Common myeloid progenitor, CD34-positive (primary cell): ENCODE data around the gene CMTM4.

Experiments used
- CTCF ChIA-PET: fragments of 350-600 bp; sonication (Branson Sonifier 250); formaldehyde crosslinking; loops from one replicate; lab custom pipeline; 2021; ENCODE audit warnings: antibody characterized with exemption; lab: Charles Lee
- POLR2A ChIA-PET: fragments of 350-600 bp; sonication (Branson Sonifier 250); formaldehyde crosslinking; loops from one replicate; lab custom pipeline; 2021; ENCODE audit warnings: antibody characterized with exemption; lab: Charles Lee
- DNase-seq, 3 donors: peaks; one replicate each; pipeline versions ENCODE4 v3.0.0 to v3.0.0-alpha.2; 2013
- H3K27ac ChIP-seq, 2 experiments: 1 replicate in 1 of 2; 2 replicates in 1 of 2; pipeline ENCODE4 v1.7.0; 2013; ENCODE audit warnings: inconsistent platforms in 2 of 2, low read length in 2 of 2, mild to moderate bottlenecking in 2 of 2, low read depth in 1 of 2, moderate library complexity in 1 of 2; ENCODE audit not compliant: severe bottlenecking in 2 of 2, insufficient read depth in 1 of 2, poor library complexity in 1 of 2
- H3K27me3 ChIP-seq, 5 experiments: replicated peaks in 2 of 5; 1 replicate in 3 of 5; 2 replicates in 2 of 5; pipeline versions ENCODE4 v1.6.1 to v1.7.0; 2013; ENCODE audit warnings: low read length in 4 of 5, mild to moderate bottlenecking in 2 of 5, moderate library complexity in 2 of 5, inconsistent platforms in 1 of 5; ENCODE audit not compliant: insufficient read depth in 5 of 5, control insufficient read depth in 4 of 5
- H3K36me3 ChIP-seq, 4 experiments: 1 replicate in 2 of 4; 2 replicates in 2 of 4; pipeline versions ENCODE4 v1.6.1 to v1.7.0; 2013; ENCODE audit warnings: low read length in 3 of 4, control low read depth in 1 of 4, mild to moderate bottlenecking in 1 of 4; ENCODE audit not compliant: control insufficient read depth in 4 of 4, insufficient read depth in 4 of 4
- H3K4me1 ChIP-seq, 4 experiments: 1 replicate in 3 of 4; 2 replicates in 1 of 4; pipeline versions ENCODE4 v1.6.1 to v1.7.1; 2013; ENCODE audit warnings: low read length in 3 of 4, mild to moderate bottlenecking in 3 of 4, control low read depth in 1 of 4, inconsistent platforms in 1 of 4, moderate library complexity in 1 of 4; ENCODE audit not compliant: control insufficient read depth in 4 of 4, insufficient read depth in 4 of 4; ENCODE audit errors: control extremely low read depth in 1 of 4
- H3K4me3 ChIP-seq, 7 experiments: 1 replicate in 4 of 7; 2 replicates in 3 of 7; pipeline versions ENCODE4 v1.5.1 to v1.7.0; 2013; ENCODE audit warnings: mild to moderate bottlenecking in 7 of 7, low read length in 6 of 7, moderate library complexity in 6 of 7, inconsistent platforms in 2 of 7, low read depth in 2 of 7, control low read depth in 1 of 7; ENCODE audit not compliant: insufficient read depth in 4 of 7, control insufficient read depth in 1 of 7; ENCODE audit errors: extremely low read depth in 1 of 7
- H3K9me3 ChIP-seq, 5 experiments: 1 replicate in 4 of 5; 2 replicates in 1 of 5; pipeline versions ENCODE4 v1.6.1 to v1.7.1; 2013; ENCODE audit warnings: low read length in 4 of 5, mild to moderate bottlenecking in 2 of 5, inconsistent platforms in 1 of 5, low read depth in 1 of 5, moderate library complexity in 1 of 5; ENCODE audit not compliant: control insufficient read depth in 4 of 5, insufficient read depth in 2 of 5; ENCODE audit errors: control extremely low read depth in 1 of 5
- WGBS: methylation state at CpG from one replicate; pipeline ENCODE4 v1.1.5; 2013; ENCODE audit not compliant: insufficient coverage; 5-methylcytosine and 5-hydroxymethylcytosine counted together

The CMTM4 gene

DNA sequence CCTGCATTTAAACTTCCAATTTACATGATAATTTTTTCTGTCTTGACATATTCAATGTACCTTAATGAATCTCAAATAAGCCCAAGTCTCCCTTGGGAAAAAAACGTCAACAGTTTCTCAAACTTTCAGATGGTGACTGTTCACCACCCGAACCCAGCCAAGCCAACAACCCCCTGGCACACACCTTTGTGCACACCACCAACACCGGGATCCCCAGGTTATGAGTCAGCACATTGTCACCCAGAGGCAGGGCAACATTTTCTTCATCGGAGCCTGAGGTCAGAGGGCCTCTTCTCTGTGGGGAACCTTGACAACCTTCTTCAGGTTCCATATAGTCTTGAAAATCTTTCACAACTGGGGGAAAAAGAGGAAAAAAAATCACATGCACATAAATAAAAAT lies 39.3 kb upstream of the CMTM4 start:
- Histone ChIP-seq H3K9me3 (no peaks in the 10 kb centered on the region), H3K27ac (no peak overlapping the region), H3K4me3 (no peak overlapping the region), H3K27me3 (no peaks in the 10 kb centered on the region), H3K36me3 (peaks cover 30 to 86% (median 55%) of the 10 kb centered on the region in 4 experiments), H3K4me1 (peaks cover 2 to 7% (median 5%) of the 10 kb centered on the region in 4 experiments)
- 100% methylated on average over 4 of the region's 4 CpGs for WGBS
- no peak for DNase-seq
- ChIA-PET CTCF (interaction anchor here (0.8 to 8.0 kb wide), 7 partner anchors 7 to 128 kb away, joined by 3 to 107 read pairs (median 7); partner anchors contain the start of gene DYNC1LI2), POLR2A (no interaction called here)

DNA sequence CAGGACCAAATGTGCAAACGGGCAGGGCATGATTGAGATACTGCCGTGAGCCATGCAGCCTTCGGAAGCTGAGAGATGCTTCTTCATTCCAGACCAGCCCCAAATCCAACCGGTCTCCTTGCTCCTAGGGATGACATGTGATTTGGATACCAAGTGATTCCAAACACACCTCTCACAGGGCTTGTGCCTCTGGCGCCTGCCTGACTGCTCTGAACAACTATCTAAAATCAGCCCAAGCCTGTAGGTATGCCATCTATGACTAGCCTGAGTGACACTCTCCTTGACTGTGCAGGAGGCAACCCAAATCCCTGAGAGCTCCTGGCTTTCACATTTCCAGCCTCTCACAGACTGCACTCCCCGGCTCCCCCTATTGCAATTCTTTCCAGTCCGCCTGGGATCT lies 34.6 kb upstream of the CMTM4 start:
- H3K36me3 ChIP-seq: peaks cover 20 to 83% (median 52%) of the 10 kb centered on the region in 4 experiments
- no peak for DNase-seq
- no peak overlapping the region for H3K4me3 ChIP-seq
- CTCF ChIA-PET: interaction anchor here (0.6 to 7.9 kb wide), 7 partner anchors 9 to 81 kb away, joined by 3 to 107 read pairs (median 4); no protein-coding TSS in a partner anchor
- no peaks in the 10 kb centered on the region for H3K27me3 ChIP-seq
- WGBS: 86% methylated on average over 5 of the region's 7 CpGs
- H3K27ac ChIP-seq: no peak overlapping the region
- no peaks in the 10 kb centered on the region for H3K9me3 ChIP-seq
- POLR2A ChIA-PET: no interaction called here
- peaks cover 3 to 11% (median 10%) of the 10 kb centered on the region in 4 experiments for H3K4me1 ChIP-seq

DNA sequence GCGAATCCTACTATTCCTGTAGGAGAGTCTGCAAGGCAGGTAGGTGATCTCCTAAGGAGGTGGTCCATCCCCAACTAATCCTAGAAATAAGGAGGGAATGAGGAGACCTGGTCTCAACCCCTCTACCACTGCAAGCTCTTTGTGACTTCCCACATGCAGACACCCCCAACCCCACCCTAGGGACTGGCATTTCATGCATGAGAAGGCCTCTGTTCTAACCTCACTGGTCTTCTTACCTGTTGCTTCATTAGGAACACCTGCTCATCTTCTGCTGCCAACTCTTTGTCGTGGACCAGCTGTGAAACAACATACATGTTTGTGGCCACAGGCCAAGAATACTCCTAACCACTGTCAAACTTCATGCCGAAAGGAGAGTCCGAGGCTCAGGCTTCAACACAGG lies 32.3 kb upstream of the CMTM4 start:
- WGBS: 100% methylated on average over 3 of the region's 4 CpGs
- H3K4me3 ChIP-seq: no peak overlapping the region
- ChIA-PET CTCF (interaction anchor here (0.6 to 7.9 kb wide), 15 partner anchors 11 to 296 kb away, joined by 3 to 107 read pairs (median 6); partner anchors contain the start of gene DYNC1LI2), POLR2A (no interaction called here)
- no peak for DNase-seq
- no peaks in the 10 kb centered on the region for H3K27me3 ChIP-seq
- no peaks in the 10 kb centered on the region for H3K9me3 ChIP-seq
- H3K27ac ChIP-seq: no peak overlapping the region
- H3K4me1 ChIP-seq: peaks cover 3 to 11% (median 10%) of the 10 kb centered on the region in 4 experiments
- H3K36me3 ChIP-seq: peaks cover 19 to 88% (median 54%) of the 10 kb centered on the region in 4 experiments

DNA sequence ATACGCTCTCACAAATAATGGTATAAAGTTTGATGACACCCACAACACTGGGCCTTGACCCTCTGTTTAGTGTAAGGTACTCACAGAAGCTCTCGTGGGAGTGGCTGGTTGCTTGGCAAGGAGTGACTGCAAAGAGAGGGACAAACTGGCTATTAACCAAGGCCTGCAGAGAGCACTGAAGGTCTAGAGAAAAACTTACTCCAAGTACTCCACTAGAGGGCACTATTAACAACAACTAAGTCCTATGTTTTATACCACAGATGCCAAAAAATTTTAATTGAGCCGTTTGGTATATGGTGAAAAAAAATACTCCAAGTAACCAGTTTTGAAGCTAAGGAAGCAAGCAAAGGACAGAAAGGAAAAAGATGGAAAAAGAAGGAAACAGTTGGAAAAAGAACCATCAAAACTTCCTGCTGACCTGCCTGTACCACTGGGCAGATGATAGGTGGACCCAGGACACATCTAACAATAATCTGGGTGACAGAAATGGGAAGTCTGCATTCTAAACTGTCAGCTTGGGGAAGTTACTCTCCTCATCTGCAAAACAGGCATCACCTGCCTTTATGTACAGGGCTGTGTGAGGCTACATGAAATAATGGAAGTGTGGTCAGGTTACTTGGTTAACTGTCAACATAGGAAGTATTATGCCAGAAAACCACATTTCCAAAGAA lies 31.7 kb upstream of the CMTM4 start:
- CTCF ChIA-PET: interaction anchor here (0.6 to 7.9 kb wide), 19 partner anchors 10 to 295 kb away, joined by 3 to 107 read pairs (median 5); partner anchors contain the start of gene DYNC1LI2
- H3K4me1 ChIP-seq: peaks cover 3 to 11% (median 10%) of the 10 kb centered on the region in 4 experiments
- 0% methylated on average over 1 of the region's 3 CpGs for WGBS
- no peaks in the 10 kb centered on the region for H3K27me3 ChIP-seq
- peaks cover 19 to 87% (median 56%) of the 10 kb centered on the region in 4 experiments for H3K36me3 ChIP-seq
- no peak overlapping the region for H3K4me3 ChIP-seq
- POLR2A ChIA-PET: interaction anchor here (0.6 kb wide), 1 partner anchor 226 kb away, joined by 3 read pairs; no protein-coding TSS in a partner anchor
- no peak overlapping the region for H3K27ac ChIP-seq
- H3K9me3 ChIP-seq: no peaks in the 10 kb centered on the region
- DNase-seq: peak; percentile 64 to 80 (median 80)

DNA sequence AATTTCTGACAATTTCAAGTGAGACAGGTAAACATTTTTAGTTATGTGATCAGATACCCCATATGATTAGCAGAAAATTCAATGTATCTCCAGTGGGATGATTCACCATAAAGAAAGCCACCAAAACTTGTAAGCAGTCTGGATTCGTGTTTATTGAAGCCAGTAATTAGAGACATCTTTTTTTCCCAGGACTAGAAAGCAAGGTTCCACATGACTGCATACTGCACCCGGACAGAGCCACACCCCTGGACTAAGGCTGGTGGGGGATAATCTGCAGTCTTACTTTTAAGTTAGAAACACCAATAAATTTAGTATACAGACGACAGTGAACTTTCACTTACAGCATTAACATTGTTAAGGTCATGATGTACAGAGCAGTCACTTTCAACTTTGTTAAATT lies 24.2 kb upstream of the CMTM4 start:
- no peak overlapping the region for H3K4me3 ChIP-seq
- no peaks in the 10 kb centered on the region for H3K27me3 ChIP-seq
- no peak overlapping the region for H3K27ac ChIP-seq
- ChIA-PET CTCF (interaction anchor here (0.8 to 1.8 kb wide), 2 partner anchors 10 to 20 kb away, joined by 3 to 6 read pairs; no protein-coding TSS in a partner anchor), POLR2A (no interaction called here)
- no CpG with 5 or more reads among the region's 3 CpGs for WGBS
- DNase-seq: no peak
- no peaks in the 10 kb centered on the region for H3K9me3 ChIP-seq
- no peaks in the 10 kb centered on the region for H3K4me1 ChIP-seq
- peaks cover 5 to 40% (median 26%) of the 10 kb centered on the region in 4 experiments for H3K36me3 ChIP-seq

DNA sequence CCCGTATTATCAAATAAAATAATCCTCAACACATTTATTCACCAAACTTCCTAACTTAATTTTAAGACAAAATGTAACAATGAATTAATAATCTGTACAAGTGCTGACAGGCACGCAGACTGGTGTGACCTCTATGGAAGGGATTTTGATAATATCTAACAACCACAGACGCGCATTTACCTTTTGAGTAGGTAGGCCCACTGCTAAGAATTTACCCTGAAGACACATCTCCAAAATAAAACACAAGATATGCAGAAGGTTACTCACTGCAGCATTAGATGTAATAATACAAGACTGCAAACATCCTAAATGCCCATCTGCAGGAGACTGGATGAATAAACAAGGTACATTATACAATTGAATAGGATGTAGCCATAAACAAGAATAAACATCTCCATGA lies 22.7 kb upstream of the CMTM4 start:
- H3K9me3 ChIP-seq: no peaks in the 10 kb centered on the region
- ChIA-PET POLR2A (no interaction called here), CTCF (interaction anchor here (3.1 kb wide), 1 partner anchor 8 kb away, joined by 20 read pairs; no protein-coding TSS in a partner anchor)
- no peak for DNase-seq
- H3K27me3 ChIP-seq: no peaks in the 10 kb centered on the region
- no peak overlapping the region for H3K4me3 ChIP-seq
- peaks cover 2 to 25% (median 18%) of the 10 kb centered on the region in 4 experiments for H3K36me3 ChIP-seq
- no peak overlapping the region for H3K27ac ChIP-seq
- no peaks in the 10 kb centered on the region for H3K4me1 ChIP-seq
- 92% methylated on average over 2 of the region's 4 CpGs for WGBS

DNA sequence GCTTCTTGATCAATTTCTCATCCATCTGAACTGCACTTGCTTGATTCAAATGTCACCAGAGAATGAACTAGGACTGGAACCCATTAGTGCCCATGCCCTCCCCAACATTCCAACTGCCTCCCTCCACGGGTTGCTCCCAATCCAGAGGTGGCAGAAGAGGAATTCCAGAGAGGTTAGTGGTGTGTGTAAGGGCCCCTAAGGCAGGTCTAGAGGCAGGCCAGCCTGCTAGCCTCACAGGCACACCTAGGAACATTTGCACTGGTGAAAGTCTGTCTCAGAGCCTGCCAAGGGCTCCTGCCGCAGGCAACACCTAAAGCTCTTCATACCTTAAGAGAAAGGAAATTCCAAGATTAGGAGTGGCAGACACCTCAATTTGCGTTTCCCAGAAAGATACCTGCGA lies 21.2 kb upstream of the CMTM4 start:
- no peaks in the 10 kb centered on the region for H3K9me3 ChIP-seq
- H3K4me3 ChIP-seq: no peak overlapping the region
- no peak for DNase-seq
- WGBS: 100% methylated on average over 3 of the region's 4 CpGs
- CTCF ChIA-PET: interaction anchor here (1.3 to 3.1 kb wide), 2 partner anchors 10 to 59 kb away, joined by 3 to 20 read pairs; no protein-coding TSS in a partner anchor
- H3K27ac ChIP-seq: no peak overlapping the region
- POLR2A ChIA-PET: no interaction called here
- H3K4me1 ChIP-seq: no peaks in the 10 kb centered on the region
- no peaks in the 10 kb centered on the region for H3K27me3 ChIP-seq
- peaks cover 0 to 12% (median 7%) of the 10 kb centered on the region in 4 experiments for H3K36me3 ChIP-seq
